Right atrium auricular region (tissue), 2 donors: ENCODE results near the gene CD274. TPM values are rescaled to one million over a fixed set of nuclear protein-coding genes. Genes with fewer than 3 reads are reported as not detected.
"Not testable (repeated sequence)": the region's sequence is repeated elsewhere in the genome, so short reads cannot be mapped to it uniquely, and the experiment has no call there.

Source experiments
- DNase-seq: peaks from one replicate; pipeline ENCODE4 v3.0.0-alpha.2; 2019; ENCODE audit warnings: low spot score
- H3K27ac ChIP-seq, 2 donors: fragments of 200-600 bp; sonication (generic); 1 replicate in 1 of 2; 2 replicates in 1 of 2; pipeline ENCODE4 v1.5.1; 2016 to 2019
- H3K27me3 ChIP-seq, 2 donors: fragments of 200-600 bp; sonication (generic); one replicate each; pipeline versions ENCODE4 v1.5.1 to v1.6.0; 2017 to 2019
- H3K36me3 ChIP-seq: fragments of 200-600 bp; sonication (generic); one replicate; pipeline ENCODE4 v1.5.1; 2016
- H3K4me1 ChIP-seq, 2 donors: fragments of 200-600 bp; sonication (generic); one replicate each; pipeline versions ENCODE4 v1.5.1 to v1.6.0; 2017 to 2019
- H3K4me3 ChIP-seq, 2 donors: fragments of 200-600 bp; sonication (generic); 1 replicate in 1 of 2; 2 replicates in 1 of 2; pipeline ENCODE4 v1.5.1; 2017 to 2019; ENCODE audit warnings: mild to moderate bottlenecking in 1 of 2, moderate library complexity in 1 of 2
- H3K9me3 ChIP-seq, 2 donors: fragments of 200-600 bp; sonication (generic); one replicate each; pipeline ENCODE4 v1.5.1; 2019
- CTCF ChIP-seq, 2 donors: fragments of 200-600 bp; sonication (generic); IDR thresholded peaks; one replicate each; pipeline ENCODE4 v1.5.1; 2019; ENCODE audit warnings: antibody characterized with exemption in 2 of 2
- total RNA-seq, 2 donors: library from RNA; depleted of rRNA; stranded (reverse); fragments of >200 nt; gene quantifications; one replicate each; pipeline ENCODE4 v1.1.0, GENCODE V29; 2016

The CD274 gene
- total RNA-seq, 2 donors from 2014 or later = 6.6 to 14.1 TPM

GRCh38 chr9:5428172-5428571 is 22.2 kb upstream of the CD274 start:
- DNase-seq = no peak
- Histone ChIP-seq H3K4me1 (no peaks in the 10 kb centered on the region), H3K27ac (no peak overlapping the region), H3K4me3 (no peak overlapping the region), H3K27me3 (no peaks in the 10 kb centered on the region), H3K36me3 (no peaks in the 10 kb centered on the region), H3K9me3 (no peaks in the 10 kb centered on the region)
- TF ChIP-seq CTCF (IDR thresholded peaks at IDR 0.05) = no peak

- Histone ChIP-seq H3K9me3 (no peaks in the 10 kb centered on the region), H3K27me3 (no peaks in the 10 kb centered on the region), H3K27ac (no peak overlapping the region), H3K4me1 (no peaks in the 10 kb centered on the region), H3K36me3 (no peaks in the 10 kb centered on the region), H3K4me3 (no peak overlapping the region)
- no peak for TF ChIP-seq CTCF (IDR thresholded peaks at IDR 0.05)
- no peak for DNase-seq
These were observed 21.4 kb upstream of the CD274 start for GRCh38 chr9:5428794-5429528.

- Histone ChIP-seq H3K36me3 (no peaks in the 10 kb centered on the region), H3K4me3 (no peak overlapping the region), H3K27ac (no peak overlapping the region), H3K9me3 (no peaks in the 10 kb centered on the region), H3K27me3 (no peaks in the 10 kb centered on the region), H3K4me1 (no peaks in the 10 kb centered on the region)
- TF ChIP-seq CTCF (IDR thresholded peaks at IDR 0.05) = no peak
- DNase-seq = no peak
These were observed 20.3 kb upstream of the CD274 start for GRCh38 chr9:5429873-5430564.

- H3K4me1 ChIP-seq = no peaks in the 10 kb centered on the region
- H3K27me3 ChIP-seq = no peaks in the 10 kb centered on the region
- DNase-seq = no peak
- H3K9me3 ChIP-seq = no peaks in the 10 kb centered on the region
- peaks cover 2% of the 10 kb centered on the region for H3K36me3 ChIP-seq
- H3K27ac ChIP-seq = no peak overlapping the region
- TF ChIP-seq CTCF (IDR thresholded peaks at IDR 0.05) = no peak
- no peak overlapping the region for H3K4me3 ChIP-seq
These were observed 19.4 kb upstream of the CD274 start for GRCh38 chr9:5430912-5431311.

GRCh38 chr9:5432890-5433289 is 17.5 kb upstream of the CD274 start:
- DNase-seq, H3K4me3 ChIP-seq, H3K27ac ChIP-seq, H3K9me3 ChIP-seq, H3K36me3 ChIP-seq, H3K27me3 ChIP-seq: not testable (repeated sequence)
- H3K4me1 ChIP-seq = peaks cover 0 to 10% of the 10 kb centered on the region in 2 donors

GRCh38 chr9:5433328-5433727 is 17.0 kb upstream of the CD274 start:
- H3K27me3 ChIP-seq, H3K4me3 ChIP-seq, DNase-seq, H3K27ac ChIP-seq, H3K9me3 ChIP-seq, H3K36me3 ChIP-seq: not testable (repeated sequence)
- peaks cover 0 to 14% of the 10 kb centered on the region in 2 donors for H3K4me1 ChIP-seq

GRCh38 chr9:5433841-5434810 is 16.2 kb upstream of the CD274 start:
- peaks cover 0 to 19% of the 10 kb centered on the region in 2 donors for H3K4me1 ChIP-seq
- not testable (repeated sequence) for H3K9me3 ChIP-seq, H3K36me3 ChIP-seq, H3K27me3 ChIP-seq, H3K27ac ChIP-seq, H3K4me3 ChIP-seq, DNase-seq
